ENCODE data around the gene LDLR. TPM values are rescaled to one million over a fixed set of nuclear protein-coding genes. Genes with fewer than 3 reads are reported as not detected.

The LDLR gene
- 39.3 and 78.0 TPM in 2 replicates for total RNA-seq (ENCODE audit: low replicate concordance)

DNA sequence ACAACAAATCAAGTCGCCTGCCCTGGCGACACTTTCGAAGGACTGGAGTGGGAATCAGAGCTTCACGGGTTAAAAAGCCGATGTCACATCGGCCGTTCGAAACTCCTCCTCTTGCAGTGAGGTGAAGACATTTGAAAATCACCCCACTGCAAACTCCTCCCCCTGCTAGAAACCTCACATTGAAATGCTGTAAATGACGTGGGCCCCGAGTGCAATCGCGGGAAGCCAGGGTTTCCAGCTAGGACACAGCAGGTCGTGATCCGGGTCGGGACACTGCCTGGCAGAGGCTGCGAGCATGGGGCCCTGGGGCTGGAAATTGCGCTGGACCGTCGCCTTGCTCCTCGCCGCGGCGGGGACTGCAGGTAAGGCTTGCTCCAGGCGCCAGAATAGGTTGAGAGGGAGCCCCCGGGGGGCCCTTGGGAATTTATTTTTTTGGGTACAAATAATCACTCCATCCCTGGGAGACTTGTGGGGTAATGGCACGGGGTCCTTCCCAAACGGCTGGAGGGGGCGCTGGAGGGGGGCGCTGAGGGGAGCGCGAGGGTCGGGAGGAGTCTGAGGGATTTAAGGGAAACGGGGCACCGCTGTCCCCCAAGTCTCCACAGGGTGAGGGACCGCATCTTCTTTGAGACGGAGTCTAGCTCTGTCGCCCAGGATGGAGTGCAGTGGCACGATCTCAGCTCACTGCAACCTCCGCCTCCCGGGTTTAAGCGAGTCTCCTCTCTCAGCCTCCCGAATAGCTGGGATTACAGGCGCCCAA, at the start of gene LDLR:
Gene LDLR, plus strand, starts transcription at position 210 of the 760 bp plus-strand sequence. Its CDS starts 86 bp downstream, at position 296.
- peak within 1 kb of the TSS; percentile 94 for H3K4me3 Mint-ChIP-seq
- Histone ChIP-seq H3K79me2 (ENCODE audit: low read depth) (peaks cover 51% of the 10 kb centered on the region), H3K4me3 (peak within 1 kb of the TSS; percentile 93), H2AFZ (replicated peaks) (peak within 1 kb of the TSS; percentile 50), H3K36me3 (no peaks in the 10 kb centered on the region), H3F3A (ENCODE audit: low read depth) (peaks cover 28% of the 10 kb centered on the region), H3K27me3 (no peaks in the 10 kb centered on the region), H3K4me1 (peaks cover 29% of the 10 kb centered on the region), H4K20me1 (ENCODE audit: low read depth) (peaks cover 39% of the 10 kb centered on the region), H3K9ac (peak within 1 kb of the TSS; percentile 83), H3K9me3 (ENCODE audit: low read depth) (no peaks in the 10 kb centered on the region), H3K27ac (peak within 1 kb of the TSS; percentile 97), H3K4me2 (peak within 1 kb of the TSS; percentile 70)
- H3K27me3 Mint-ChIP-seq (ENCODE audit: insufficient read depth, low read depth) = peaks cover 7% of the 10 kb centered on the region
- H3K27ac Mint-ChIP-seq = peak within 1 kb of the TSS; percentile 98
- H3K4me1 Mint-ChIP-seq = peaks cover 30% of the 10 kb centered on the region
- TF ChIP-seq EZH2 (IDR thresholded peaks at IDR 0.05) = peak; percentile 38
- TF ChIP-seq, protein P1, sequence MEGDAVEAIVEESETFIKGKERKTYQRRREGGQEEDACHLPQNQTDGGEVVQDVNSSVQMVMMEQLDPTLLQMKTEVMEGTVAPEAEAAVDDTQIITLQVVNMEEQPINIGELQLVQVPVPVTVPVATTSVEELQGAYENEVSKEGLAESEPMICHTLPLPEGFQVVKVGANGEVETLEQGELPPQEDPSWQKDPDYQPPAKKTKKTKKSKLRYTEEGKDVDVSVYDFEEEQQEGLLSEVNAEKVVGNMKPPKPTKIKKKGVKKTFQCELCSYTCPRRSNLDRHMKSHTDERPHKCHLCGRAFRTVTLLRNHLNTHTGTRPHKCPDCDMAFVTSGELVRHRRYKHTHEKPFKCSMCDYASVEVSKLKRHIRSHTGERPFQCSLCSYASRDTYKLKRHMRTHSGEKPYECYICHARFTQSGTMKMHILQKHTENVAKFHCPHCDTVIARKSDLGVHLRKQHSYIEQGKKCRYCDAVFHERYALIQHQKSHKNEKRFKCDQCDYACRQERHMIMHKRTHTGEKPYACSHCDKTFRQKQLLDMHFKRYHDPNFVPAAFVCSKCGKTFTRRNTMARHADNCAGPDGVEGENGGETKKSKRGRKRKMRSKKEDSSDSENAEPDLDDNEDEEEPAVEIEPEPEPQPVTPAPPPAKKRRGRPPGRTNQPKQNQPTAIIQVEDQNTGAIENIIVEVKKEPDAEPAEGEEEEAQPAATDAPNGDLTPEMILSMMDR (IDR thresholded peaks at IDR 0.05) = no peak
- DNase-seq (ENCODE audit: low spot score) = peak; percentile 91
- peaks cover 10% of the 10 kb centered on the region for H3K36me3 Mint-ChIP-seq
- H3K9me3 Mint-ChIP-seq = no peaks in the 10 kb centered on the region

DNA sequence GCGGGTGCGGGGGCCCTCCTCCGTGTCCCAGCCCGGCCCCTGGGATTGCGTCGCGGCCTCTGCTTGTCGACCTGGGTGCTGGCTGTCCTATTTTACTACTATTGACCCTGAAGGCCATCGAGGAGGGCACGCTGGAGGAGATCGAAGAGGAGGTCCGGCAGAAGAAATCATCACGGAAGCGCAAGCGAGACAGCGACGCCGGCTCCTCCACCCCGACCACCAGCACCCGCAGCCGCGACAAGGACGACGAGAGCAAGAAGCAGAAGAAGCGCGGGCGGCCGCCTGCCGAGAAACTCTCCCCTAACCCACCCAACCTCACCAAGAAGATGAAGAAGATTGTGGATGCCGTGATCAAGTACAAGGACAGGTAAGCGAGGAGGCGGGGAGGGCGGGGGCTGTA, 48.1 kb upstream of the LDLR start:
- Histone ChIP-seq H3K9me3 (ENCODE audit: low read depth) (no peaks in the 10 kb centered on the region), H3F3A (ENCODE audit: low read depth) (peaks cover 4% of the 10 kb centered on the region), H3K4me3 (no peak overlapping the region), H3K27me3 (no peaks in the 10 kb centered on the region), H3K79me2 (ENCODE audit: low read depth) (peaks cover 25% of the 10 kb centered on the region), H4K20me1 (ENCODE audit: low read depth) (peaks cover 10% of the 10 kb centered on the region), H3K27ac (no peak overlapping the region), H2AFZ (replicated peaks) (no peak overlapping the region), H3K4me2 (no peak overlapping the region), H3K4me1 (no peaks in the 10 kb centered on the region), H3K9ac (no peak overlapping the region), H3K36me3 (peaks cover 21% of the 10 kb centered on the region)
- Mint-ChIP-seq H3K4me3 (no peak overlapping the region), H3K9me3 (no peaks in the 10 kb centered on the region), H3K27ac (no peak overlapping the region), H3K4me1 (no peaks in the 10 kb centered on the region), H3K27me3 (ENCODE audit: insufficient read depth, low read depth) (peaks cover 8% of the 10 kb centered on the region), H3K36me3 (peaks cover 62% of the 10 kb centered on the region)
- TF ChIP-seq, protein P1 (IDR thresholded peaks at IDR 0.05) = no peak
- TF ChIP-seq EZH2 (IDR thresholded peaks at IDR 0.05) (no peak), EZH2phosphoT487 (IDR thresholded peaks at IDR 0.05) (no peak)
- DNase-seq (ENCODE audit: low spot score) = no peak

DNA sequence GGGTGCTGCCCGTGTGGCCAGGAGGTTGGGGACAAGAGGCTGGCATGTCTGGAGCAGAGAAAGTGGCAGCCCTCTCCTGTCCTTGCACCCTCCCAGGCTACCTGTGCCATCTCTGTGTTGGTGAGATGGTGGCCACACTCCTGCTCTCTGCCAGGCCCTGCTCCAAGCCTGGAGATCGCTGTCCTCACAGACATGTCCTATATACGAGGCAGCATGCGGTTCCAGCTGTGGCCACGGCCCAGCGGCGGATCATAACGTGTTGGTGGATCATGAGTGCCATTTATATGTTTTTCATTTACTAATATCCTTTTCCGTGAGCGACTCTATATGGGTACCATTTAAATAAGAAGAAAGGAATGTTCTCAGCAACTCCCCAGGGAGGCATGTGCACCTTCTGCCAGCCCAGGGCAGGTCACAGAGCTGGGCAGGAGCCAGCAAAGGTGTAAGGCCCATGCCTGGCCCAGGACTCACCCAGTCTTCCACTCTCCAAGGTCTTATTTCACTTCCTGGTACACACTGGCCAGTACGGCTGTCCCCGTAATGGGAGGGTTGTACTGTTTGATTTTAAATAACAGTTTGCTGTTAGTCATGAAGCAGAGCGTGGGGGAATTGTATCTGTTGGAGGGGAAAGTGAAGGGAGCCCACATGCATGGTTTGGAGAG, 47.2 kb upstream of the LDLR start:
- TF ChIP-seq EZH2 (IDR thresholded peaks at IDR 0.05) = no peak
- TF ChIP-seq, protein P1 (IDR thresholded peaks at IDR 0.05) = no peak
- TF ChIP-seq EZH2phosphoT487 (IDR thresholded peaks at IDR 0.05) = no peak
- Mint-ChIP-seq H3K4me3 (no peak overlapping the region), H3K27me3 (ENCODE audit: insufficient read depth, low read depth) (peaks cover 8% of the 10 kb centered on the region), H3K36me3 (peaks cover 60% of the 10 kb centered on the region), H3K4me1 (no peaks in the 10 kb centered on the region), H3K27ac (peak overlapping the region; percentile 21), H3K9me3 (no peaks in the 10 kb centered on the region)
- peaks cover 16% of the 10 kb centered on the region for H3K36me3 ChIP-seq
- H3K4me2 ChIP-seq = no peak overlapping the region
- H4K20me1 ChIP-seq (ENCODE audit: low read depth) = peaks cover 4% of the 10 kb centered on the region
- H3K4me3 ChIP-seq = no peak overlapping the region
- DNase-seq (ENCODE audit: low spot score) = no peak
- no peak overlapping the region for H2AFZ ChIP-seq (replicated peaks)
- no peak overlapping the region for H3K9ac ChIP-seq
- no peaks in the 10 kb centered on the region for H3K9me3 ChIP-seq (ENCODE audit: low read depth)
- no peaks in the 10 kb centered on the region for H3K4me1 ChIP-seq
- H3K27me3 ChIP-seq = no peaks in the 10 kb centered on the region
- H3K79me2 ChIP-seq (ENCODE audit: low read depth) = peaks cover 16% of the 10 kb centered on the region
- no peak overlapping the region for H3K27ac ChIP-seq
- peaks cover 4% of the 10 kb centered on the region for H3F3A ChIP-seq (ENCODE audit: low read depth)
